Stimulated activated CD4-positive, alpha-beta T cell treated with anti-CD3 and anti-CD28 coated beads, Interleukin-1b, Interleukin-23, amount 100 ng/mL, for 48 hours (primary cell): Measurements from ENCODE around the gene TEP1.

ENCODE experiments used
- DNase-seq: peaks from one replicate; pipeline ENCODE4 v3.0.0-alpha.2; 2020

TEP1 gene

DNA sequence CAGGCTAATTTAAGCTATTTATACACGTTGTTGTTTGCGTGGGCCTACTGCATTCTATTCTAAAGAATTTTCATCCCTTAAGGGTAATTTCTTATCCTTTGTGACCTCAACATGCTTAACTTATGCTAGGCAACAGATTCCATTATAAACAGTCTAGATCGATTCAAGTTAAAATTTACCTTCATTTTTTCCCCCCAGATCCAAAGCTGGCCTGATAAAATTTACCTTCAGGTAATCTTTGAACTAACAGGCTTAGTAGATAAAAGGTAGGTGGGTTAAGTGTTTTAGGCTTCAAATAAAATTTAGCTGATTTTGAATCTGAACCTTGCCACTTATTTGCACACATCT, 79.8 kb downstream of the TEP1 start:
- no peak for DNase-seq

GRCh38 chr14:20332788-20333493, 80.4 kb downstream of the TEP1 start, which contains the start of gene CCNB1IP1:
CCNB1IP1 (minus strand) TSS chr14:20333279; CDS start chr14:20316523, 16,756 bp downstream.
- peak; percentile 33 for DNase-seq

- no peak for DNase-seq
These were observed 80.9 kb downstream of the TEP1 start for GRCh38 chr14:20332431-20332787.

- DNase-seq = no peak
These were observed 82.2 kb downstream of the TEP1 start for GRCh38 chr14:20331053-20331613.

- DNase-seq = no peak
These were observed 83.9 kb downstream of the TEP1 start for GRCh38 chr14:20329355-20329754.

DNA sequence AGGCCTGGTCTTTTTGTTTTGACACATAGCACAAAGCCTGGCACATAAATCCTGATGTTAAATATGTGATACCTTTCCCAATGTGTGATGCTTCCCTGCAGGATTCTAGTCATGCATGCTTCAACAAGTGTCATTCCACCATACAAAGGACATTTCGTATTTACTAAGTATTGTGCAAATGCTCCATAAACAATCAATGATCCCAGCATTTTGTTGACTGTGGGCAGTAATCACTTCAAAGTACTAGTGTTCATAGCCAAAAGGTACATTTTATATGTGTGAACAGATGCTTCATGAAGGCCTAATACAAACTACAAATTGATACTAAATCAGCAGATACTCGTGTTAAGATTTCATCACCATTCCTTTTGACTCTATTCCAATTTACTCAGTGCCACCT, 84.6 kb downstream of the TEP1 start:
- no peak for DNase-seq

- no peak for DNase-seq
These were observed 86.1 kb downstream of the TEP1 start for GRCh38 chr14:20327005-20327869.

GRCh38 chr14:20317720-20318119, 95.6 kb downstream of the TEP1 start:
- no peak for DNase-seq
